ENCODE measurements around the gene DLGAP5. TPM values are rescaled to one million over a fixed set of nuclear protein-coding genes. Genes with fewer than 3 reads are reported as not detected.
A peak's percentile ranks its signal among the peaks of the same experiment; 100 is the strongest.

DLGAP5 gene, protein sequence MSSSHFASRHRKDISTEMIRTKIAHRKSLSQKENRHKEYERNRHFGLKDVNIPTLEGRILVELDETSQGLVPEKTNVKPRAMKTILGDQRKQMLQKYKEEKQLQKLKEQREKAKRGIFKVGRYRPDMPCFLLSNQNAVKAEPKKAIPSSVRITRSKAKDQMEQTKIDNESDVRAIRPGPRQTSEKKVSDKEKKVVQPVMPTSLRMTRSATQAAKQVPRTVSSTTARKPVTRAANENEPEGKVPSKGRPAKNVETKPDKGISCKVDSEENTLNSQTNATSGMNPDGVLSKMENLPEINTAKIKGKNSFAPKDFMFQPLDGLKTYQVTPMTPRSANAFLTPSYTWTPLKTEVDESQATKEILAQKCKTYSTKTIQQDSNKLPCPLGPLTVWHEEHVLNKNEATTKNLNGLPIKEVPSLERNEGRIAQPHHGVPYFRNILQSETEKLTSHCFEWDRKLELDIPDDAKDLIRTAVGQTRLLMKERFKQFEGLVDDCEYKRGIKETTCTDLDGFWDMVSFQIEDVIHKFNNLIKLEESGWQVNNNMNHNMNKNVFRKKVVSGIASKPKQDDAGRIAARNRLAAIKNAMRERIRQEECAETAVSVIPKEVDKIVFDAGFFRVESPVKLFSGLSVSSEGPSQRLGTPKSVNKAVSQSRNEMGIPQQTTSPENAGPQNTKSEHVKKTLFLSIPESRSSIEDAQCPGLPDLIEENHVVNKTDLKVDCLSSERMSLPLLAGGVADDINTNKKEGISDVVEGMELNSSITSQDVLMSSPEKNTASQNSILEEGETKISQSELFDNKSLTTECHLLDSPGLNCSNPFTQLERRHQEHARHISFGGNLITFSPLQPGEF
- 8.9 and 18.3 TPM in 2 replicates for polyA plus RNA-seq (2011; rRNA removed)
- 3.5 and 4.7 TPM in 2 replicates for polyA minus RNA-seq (2011; rRNA and poly(A)+ RNA removed)

GRCh38 chr14:55191203-55192053 is at the start of gene DLGAP5:
TSS of gene DLGAP5 (minus strand) at chr14:55191585. CDS start at chr14:55189179, 2,406 bp downstream.
- CTCF ChIA-PET, result interaction anchor here (0.5 to 1.5 kb wide), 4 partner anchors 10 to 417 kb away, joined by 3 to 5 read pairs (median 3); no protein-coding TSS in a partner anchor
- TF ChIP-seq, protein P1, sequence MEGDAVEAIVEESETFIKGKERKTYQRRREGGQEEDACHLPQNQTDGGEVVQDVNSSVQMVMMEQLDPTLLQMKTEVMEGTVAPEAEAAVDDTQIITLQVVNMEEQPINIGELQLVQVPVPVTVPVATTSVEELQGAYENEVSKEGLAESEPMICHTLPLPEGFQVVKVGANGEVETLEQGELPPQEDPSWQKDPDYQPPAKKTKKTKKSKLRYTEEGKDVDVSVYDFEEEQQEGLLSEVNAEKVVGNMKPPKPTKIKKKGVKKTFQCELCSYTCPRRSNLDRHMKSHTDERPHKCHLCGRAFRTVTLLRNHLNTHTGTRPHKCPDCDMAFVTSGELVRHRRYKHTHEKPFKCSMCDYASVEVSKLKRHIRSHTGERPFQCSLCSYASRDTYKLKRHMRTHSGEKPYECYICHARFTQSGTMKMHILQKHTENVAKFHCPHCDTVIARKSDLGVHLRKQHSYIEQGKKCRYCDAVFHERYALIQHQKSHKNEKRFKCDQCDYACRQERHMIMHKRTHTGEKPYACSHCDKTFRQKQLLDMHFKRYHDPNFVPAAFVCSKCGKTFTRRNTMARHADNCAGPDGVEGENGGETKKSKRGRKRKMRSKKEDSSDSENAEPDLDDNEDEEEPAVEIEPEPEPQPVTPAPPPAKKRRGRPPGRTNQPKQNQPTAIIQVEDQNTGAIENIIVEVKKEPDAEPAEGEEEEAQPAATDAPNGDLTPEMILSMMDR (IDR thresholded peaks at IDR 0.05; ENCODE audit: insufficient read depth, low read depth, low read length), result no peak
- POLR2A ChIA-PET, result no interaction called here
- Histone ChIP-seq H3K27me3 (ENCODE audit: control insufficient read depth, insufficient read depth, low read length) (no peaks in the 10 kb centered on the region), H3K36me3 (ENCODE audit: control insufficient read depth, insufficient read depth, low read length) (no peaks in the 10 kb centered on the region), H3K4me3 (ENCODE audit: low read depth, low read length) (peak within 1 kb of the TSS; percentile 63)
- DNase-seq (ENCODE audit: low read depth), result peak; percentile 93

- H3K27me3 ChIP-seq (ENCODE audit: control insufficient read depth, insufficient read depth, low read length), result peaks cover 10% of the 10 kb centered on the region
- H3K36me3 ChIP-seq (ENCODE audit: control insufficient read depth, insufficient read depth, low read length), result no peaks in the 10 kb centered on the region
- ChIA-PET POLR2A (no interaction called here), CTCF (interaction anchor here (0.9 kb wide), 1 partner anchor 27 kb away, joined by 3 read pairs; no protein-coding TSS in a partner anchor)
- no peak for DNase-seq (ENCODE audit: low read depth)
- H3K4me3 ChIP-seq (ENCODE audit: low read depth, low read length), result no peak overlapping the region
- TF ChIP-seq, protein P1 (IDR thresholded peaks at IDR 0.05; ENCODE audit: insufficient read depth, low read depth, low read length), result no peak
Observed at GRCh38 chr14:55240526-55241178, 49.3 kb upstream of the DLGAP5 start.

DNA sequence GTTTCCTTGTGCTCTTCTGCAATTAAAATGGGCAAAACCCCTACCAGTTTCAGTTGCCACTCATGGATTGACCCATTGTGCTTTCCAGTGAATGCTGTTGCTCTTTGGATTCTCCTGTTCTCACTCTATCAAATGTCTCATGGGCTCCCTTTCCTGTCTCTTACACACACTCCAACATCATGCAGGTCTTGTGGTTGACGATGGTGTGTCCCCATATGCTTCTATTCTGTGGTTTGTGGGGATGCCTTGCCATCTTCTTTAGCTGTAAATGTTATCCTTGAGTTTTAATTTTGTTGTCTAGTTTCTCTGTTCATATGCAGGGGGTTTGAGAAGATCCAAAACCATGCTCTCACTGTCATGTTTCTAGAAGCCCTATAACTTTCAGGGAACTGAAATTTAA is 47.9 kb upstream of the DLGAP5 start:
- TF ChIP-seq, protein P1 (IDR thresholded peaks at IDR 0.05; ENCODE audit: insufficient read depth, low read depth, low read length), result no peak
- H3K4me3 ChIP-seq (ENCODE audit: low read depth, low read length), result no peak overlapping the region
- CTCF ChIA-PET, result no interaction called here
- peaks cover 12% of the 10 kb centered on the region for H3K27me3 ChIP-seq (ENCODE audit: control insufficient read depth, insufficient read depth, low read length)
- DNase-seq (ENCODE audit: low read depth), result no peak
- POLR2A ChIA-PET, result no interaction called here
- no peaks in the 10 kb centered on the region for H3K36me3 ChIP-seq (ENCODE audit: control insufficient read depth, insufficient read depth, low read length)

- DNase-seq (ENCODE audit: low read depth), result no peak
- CTCF ChIA-PET, result interaction anchor here (0.6 to 1.3 kb wide), 3 partner anchors 173 to 192 kb away, joined by 3 to 4 read pairs (median 3); no protein-coding TSS in a partner anchor
Observed at GRCh38 chr14:55238019-55238680, 46.8 kb upstream of the DLGAP5 start.

More at GRCh38 chr14:55238019-55238680, 46.8 kb upstream of the DLGAP5 start:
- no peak overlapping the region for H3K4me3 ChIP-seq (ENCODE audit: low read depth, low read length)
- TF ChIP-seq, protein P1 (IDR thresholded peaks at IDR 0.05; ENCODE audit: insufficient read depth, low read depth, low read length), result no peak
- POLR2A ChIA-PET, result no interaction called here
- H3K27me3 ChIP-seq (ENCODE audit: control insufficient read depth, insufficient read depth, low read length), result peaks cover 13% of the 10 kb centered on the region
- H3K36me3 ChIP-seq (ENCODE audit: control insufficient read depth, insufficient read depth, low read length), result no peaks in the 10 kb centered on the region

Measured in BJ (cell line).